Measurements from ENCODE around the gene TCF25.
"Not testable (repeated sequence)": the region's sequence is repeated elsewhere in the genome, so short reads cannot be mapped to it uniquely, and the experiment has no call there.

TCF25 gene

DNA sequence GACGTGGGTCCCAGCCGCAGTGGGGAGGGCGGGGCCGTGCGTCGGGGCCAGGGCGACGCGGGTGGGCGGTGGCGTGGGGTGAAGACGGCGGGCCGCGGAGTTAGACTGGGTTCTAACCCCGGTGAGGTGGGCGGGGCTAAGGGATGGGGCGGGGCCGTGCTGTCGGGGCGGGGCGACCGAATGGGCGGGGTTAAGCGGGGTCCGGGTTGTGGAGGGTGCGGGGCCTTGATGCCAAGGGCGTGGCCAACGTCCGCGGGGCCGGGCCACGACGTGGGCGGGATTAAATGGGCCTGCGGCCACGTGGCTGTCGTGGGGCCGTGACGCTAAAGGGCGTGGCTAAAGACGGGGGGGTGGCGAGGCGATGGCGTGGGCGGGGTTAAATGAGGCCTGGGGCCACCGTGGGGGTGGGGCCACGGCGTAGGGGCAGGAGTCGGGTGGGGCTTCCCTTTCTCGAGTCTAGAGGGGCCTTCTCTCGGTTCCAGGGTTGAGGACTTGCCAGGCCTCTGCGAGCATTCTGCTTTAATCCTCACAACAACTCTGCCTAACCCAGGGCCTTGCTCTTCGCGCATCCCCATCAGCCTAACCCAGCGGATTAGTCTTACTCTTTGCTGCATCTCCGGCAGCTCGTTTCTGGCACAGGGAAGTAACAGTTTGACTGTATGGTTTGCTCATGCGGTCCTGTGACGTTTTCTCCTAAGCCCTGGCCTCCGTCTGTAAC lies 739 bp downstream of the TCF25 start:
- peaks cover 16% of the 10 kb centered on the region; the same call in 1 of the 2 replicates for H3K36me3 ChIP-seq (ENCODE audit: insufficient read depth)
- no peak overlapping the region for H3K4me3 ChIP-seq (IDR thresholded peaks at IDR 0.05; ENCODE audit: insufficient read depth, low read depth, low read length)
- peaks cover 7% of the 10 kb centered on the region; the same call in 1 of the 2 replicates for H4K20me1 ChIP-seq (ENCODE audit: insufficient read depth)
- H3K79me2 ChIP-seq (ENCODE audit: insufficient read depth, low read depth): peaks cover 53% of the 10 kb centered on the region
- H3K4me2 ChIP-seq: peak overlapping the region; percentile 74
- H3K27me3 ChIP-seq (ENCODE audit: insufficient read depth, low read depth): no peaks in the 10 kb centered on the region
- H3K27ac ChIP-seq: peak overlapping the region; percentile 97
- TF ChIP-seq, protein P1, sequence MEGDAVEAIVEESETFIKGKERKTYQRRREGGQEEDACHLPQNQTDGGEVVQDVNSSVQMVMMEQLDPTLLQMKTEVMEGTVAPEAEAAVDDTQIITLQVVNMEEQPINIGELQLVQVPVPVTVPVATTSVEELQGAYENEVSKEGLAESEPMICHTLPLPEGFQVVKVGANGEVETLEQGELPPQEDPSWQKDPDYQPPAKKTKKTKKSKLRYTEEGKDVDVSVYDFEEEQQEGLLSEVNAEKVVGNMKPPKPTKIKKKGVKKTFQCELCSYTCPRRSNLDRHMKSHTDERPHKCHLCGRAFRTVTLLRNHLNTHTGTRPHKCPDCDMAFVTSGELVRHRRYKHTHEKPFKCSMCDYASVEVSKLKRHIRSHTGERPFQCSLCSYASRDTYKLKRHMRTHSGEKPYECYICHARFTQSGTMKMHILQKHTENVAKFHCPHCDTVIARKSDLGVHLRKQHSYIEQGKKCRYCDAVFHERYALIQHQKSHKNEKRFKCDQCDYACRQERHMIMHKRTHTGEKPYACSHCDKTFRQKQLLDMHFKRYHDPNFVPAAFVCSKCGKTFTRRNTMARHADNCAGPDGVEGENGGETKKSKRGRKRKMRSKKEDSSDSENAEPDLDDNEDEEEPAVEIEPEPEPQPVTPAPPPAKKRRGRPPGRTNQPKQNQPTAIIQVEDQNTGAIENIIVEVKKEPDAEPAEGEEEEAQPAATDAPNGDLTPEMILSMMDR (conservative IDR thresholded peaks at IDR 0.05; ENCODE audit: low read depth, low read length): no peak
- peaks cover 45% of the 10 kb centered on the region for H3K4me1 ChIP-seq (ENCODE audit: low read depth, poor library complexity, severe bottlenecking)
- no peak overlapping the region for H2AFZ ChIP-seq (ENCODE audit: low read depth)
- peak overlapping the region; percentile 87; the same call in 1 of the 2 replicates for H3K9ac ChIP-seq

DNA sequence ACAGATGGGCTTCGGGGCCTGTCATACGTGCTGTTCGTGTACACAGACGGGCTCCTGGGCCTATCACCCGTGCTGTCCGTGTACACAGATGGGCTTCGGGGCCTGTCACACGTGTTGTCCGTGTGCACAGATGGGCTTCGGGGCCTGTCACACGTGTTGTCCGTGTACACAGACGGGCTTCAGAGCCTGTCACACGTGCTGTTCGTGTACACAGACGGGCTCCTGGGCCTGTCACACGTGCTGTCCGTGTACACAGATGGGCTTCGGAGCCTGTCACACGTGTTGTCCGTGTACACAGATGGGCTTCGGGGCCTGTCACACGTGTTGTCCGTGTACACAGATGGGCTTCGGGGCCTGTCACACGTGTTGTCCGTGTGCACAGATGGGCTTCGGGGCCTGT lies 5.7 kb downstream of the TCF25 start:
- not testable (repeated sequence) for H2AFZ ChIP-seq (ENCODE audit: low read depth); H3K27ac ChIP-seq; H4K20me1 ChIP-seq (ENCODE audit: insufficient read depth); H3K4me3 ChIP-seq (IDR thresholded peaks at IDR 0.05; ENCODE audit: insufficient read depth, low read depth, low read length); H3K4me2 ChIP-seq; H3K9ac ChIP-seq; H3K27me3 ChIP-seq (ENCODE audit: insufficient read depth, low read depth)
- peaks cover 80% of the 10 kb centered on the region for H3K79me2 ChIP-seq (ENCODE audit: insufficient read depth, low read depth)
- peaks cover 22% of the 10 kb centered on the region; the same call in 1 of the 2 replicates for H3K36me3 ChIP-seq (ENCODE audit: insufficient read depth)
- H3K4me1 ChIP-seq (ENCODE audit: low read depth, poor library complexity, severe bottlenecking): peaks cover 61% of the 10 kb centered on the region

DNA sequence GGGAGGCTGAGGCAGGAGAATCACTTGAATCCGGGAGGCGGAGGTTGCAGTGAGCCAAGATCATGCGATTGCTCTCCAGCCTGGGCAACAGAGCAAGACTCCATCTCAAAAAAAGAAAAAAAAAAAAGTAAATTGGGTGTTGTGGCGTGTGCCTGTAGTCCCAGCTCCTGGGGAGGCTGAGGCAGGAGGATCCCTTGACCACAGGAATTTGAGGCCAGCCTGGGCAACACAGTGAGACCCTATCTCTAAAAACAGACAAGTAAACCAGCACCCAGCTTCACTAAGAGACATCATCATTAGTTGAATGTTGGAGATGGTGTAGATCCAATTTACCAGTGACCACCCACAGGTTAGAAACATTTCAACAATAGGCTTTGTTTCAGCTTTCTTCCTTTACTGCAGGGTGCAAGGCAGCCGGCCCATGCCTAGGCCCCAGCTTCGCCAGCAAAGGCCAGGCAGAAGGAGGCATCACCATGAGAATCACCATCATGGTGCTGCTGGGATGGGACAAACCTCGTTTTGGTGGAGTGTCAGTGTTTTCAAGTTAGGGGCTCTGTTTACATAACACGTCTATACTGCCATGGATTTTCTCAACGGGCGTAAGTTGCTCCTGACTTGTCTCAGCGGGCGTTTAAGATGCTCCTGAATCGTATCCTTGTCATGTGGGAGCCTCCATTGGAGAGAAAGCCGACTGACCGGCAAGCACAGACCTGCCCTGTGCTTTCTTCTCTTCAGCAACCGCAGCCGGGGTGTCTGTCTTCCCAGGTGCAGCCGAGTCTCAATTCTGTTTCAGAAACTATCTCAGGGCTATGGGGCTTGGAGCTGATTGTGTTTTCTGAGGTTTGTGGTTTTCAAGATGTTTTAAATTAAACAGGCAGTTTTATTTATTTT lies 7.3 kb downstream of the TCF25 start:
- H3K27ac ChIP-seq: peak overlapping the region; percentile 71
- no peaks in the 10 kb centered on the region for H3K27me3 ChIP-seq (ENCODE audit: insufficient read depth, low read depth)
- no peak overlapping the region for H3K4me3 ChIP-seq (IDR thresholded peaks at IDR 0.05; ENCODE audit: insufficient read depth, low read depth, low read length)
- TF ChIP-seq, protein P1 (conservative IDR thresholded peaks at IDR 0.05; ENCODE audit: low read depth, low read length): no peak
- no peaks in the 10 kb centered on the region for H4K20me1 ChIP-seq (ENCODE audit: insufficient read depth)
- peak overlapping the region; percentile 90 for H3K4me2 ChIP-seq
- H3K4me1 ChIP-seq (ENCODE audit: low read depth, poor library complexity, severe bottlenecking): peaks cover 50% of the 10 kb centered on the region
- peak overlapping the region; percentile 46; the same call in 1 of the 2 replicates for H3K9ac ChIP-seq
- no peak overlapping the region for H2AFZ ChIP-seq (ENCODE audit: low read depth)
- H3K36me3 ChIP-seq (ENCODE audit: insufficient read depth): peaks cover 21% of the 10 kb centered on the region; the same call in 1 of the 2 replicates
- H3K79me2 ChIP-seq (ENCODE audit: insufficient read depth, low read depth): peaks cover 66% of the 10 kb centered on the region

DNA sequence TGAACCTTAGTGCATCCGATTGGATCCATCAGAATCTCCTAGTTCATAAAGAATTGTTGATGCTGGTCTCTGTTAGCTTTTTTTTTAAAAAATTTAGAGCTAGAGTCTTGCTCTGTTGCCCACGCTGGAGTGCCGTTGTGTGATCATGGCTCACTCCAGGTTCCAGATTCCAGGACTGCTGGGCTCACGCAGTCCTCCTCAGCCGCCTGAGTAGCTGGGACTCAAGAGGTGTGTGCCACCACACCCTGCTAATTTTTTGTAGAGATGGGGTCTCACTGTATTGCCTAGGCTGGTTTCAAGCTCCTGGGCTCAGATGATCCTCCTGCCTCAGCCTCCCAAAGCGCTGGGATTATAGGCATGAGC lies 8.0 kb downstream of the TCF25 start:
- peak overlapping the region; percentile 46; the same call in 1 of the 2 replicates for H3K9ac ChIP-seq

More for the DNA sequence above, 8.0 kb downstream of the TCF25 start:
- H3K79me2 ChIP-seq (ENCODE audit: insufficient read depth, low read depth): peaks cover 60% of the 10 kb centered on the region
- peak overlapping the region; percentile 90 for H3K4me2 ChIP-seq
- peaks cover 15% of the 10 kb centered on the region; the same call in 1 of the 2 replicates for H3K36me3 ChIP-seq (ENCODE audit: insufficient read depth)
- no peak overlapping the region for H2AFZ ChIP-seq (ENCODE audit: low read depth)
- H3K4me1 ChIP-seq (ENCODE audit: low read depth, poor library complexity, severe bottlenecking): peaks cover 44% of the 10 kb centered on the region
- peak overlapping the region; percentile 71 for H3K27ac ChIP-seq
- H4K20me1 ChIP-seq (ENCODE audit: insufficient read depth): no peaks in the 10 kb centered on the region
- H3K4me3 ChIP-seq (IDR thresholded peaks at IDR 0.05; ENCODE audit: insufficient read depth, low read depth, low read length): no peak overlapping the region
- H3K27me3 ChIP-seq (ENCODE audit: insufficient read depth, low read depth): no peaks in the 10 kb centered on the region
- TF ChIP-seq, protein P1 (conservative IDR thresholded peaks at IDR 0.05; ENCODE audit: low read depth, low read length): no peak
